ENCODE results near the gene IFT43.

GRCh38 chr14:75985618-75986438, at the start of gene IFT43:
- TF ChIP-seq, protein P1, sequence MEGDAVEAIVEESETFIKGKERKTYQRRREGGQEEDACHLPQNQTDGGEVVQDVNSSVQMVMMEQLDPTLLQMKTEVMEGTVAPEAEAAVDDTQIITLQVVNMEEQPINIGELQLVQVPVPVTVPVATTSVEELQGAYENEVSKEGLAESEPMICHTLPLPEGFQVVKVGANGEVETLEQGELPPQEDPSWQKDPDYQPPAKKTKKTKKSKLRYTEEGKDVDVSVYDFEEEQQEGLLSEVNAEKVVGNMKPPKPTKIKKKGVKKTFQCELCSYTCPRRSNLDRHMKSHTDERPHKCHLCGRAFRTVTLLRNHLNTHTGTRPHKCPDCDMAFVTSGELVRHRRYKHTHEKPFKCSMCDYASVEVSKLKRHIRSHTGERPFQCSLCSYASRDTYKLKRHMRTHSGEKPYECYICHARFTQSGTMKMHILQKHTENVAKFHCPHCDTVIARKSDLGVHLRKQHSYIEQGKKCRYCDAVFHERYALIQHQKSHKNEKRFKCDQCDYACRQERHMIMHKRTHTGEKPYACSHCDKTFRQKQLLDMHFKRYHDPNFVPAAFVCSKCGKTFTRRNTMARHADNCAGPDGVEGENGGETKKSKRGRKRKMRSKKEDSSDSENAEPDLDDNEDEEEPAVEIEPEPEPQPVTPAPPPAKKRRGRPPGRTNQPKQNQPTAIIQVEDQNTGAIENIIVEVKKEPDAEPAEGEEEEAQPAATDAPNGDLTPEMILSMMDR (IDR thresholded peaks at IDR 0.05), result no peak
- TF ChIP-seq POLR2A (IDR thresholded peaks at IDR 0.05), result no peak
- peak; percentile 48 to 91 (median 56) for TF ChIP-seq POLR2AphosphoS5 (IDR thresholded peaks at IDR 0.05)

All from breast epithelium (tissue), 3 donors.